K562 (cell line): Measurements from ENCODE around the gene TOM1L2. TPM values are rescaled to one million over a fixed set of nuclear protein-coding genes. Genes with fewer than 3 reads are reported as not detected.

ENCODE experiments used
- CBX8 ChIP-seq: fragments of 200-600 bp; sonication (generic); IDR thresholded peaks from 2 replicates; pipeline ENCODE4 v1.6.1; 2012; ENCODE audit warnings: borderline replicate concordance, mixed run types, low read depth, mild to moderate bottlenecking, moderate library complexity, mixed read lengths, low read length, control low read depth, inconsistent platforms; ENCODE audit not compliant: poor library complexity, severe bottlenecking; ENCODE audit errors: extremely low read depth
- CCAR2 ChIP-seq: fragments of 200-400 bp; formaldehyde crosslinking; IDR thresholded peaks from 2 replicates; pipeline ENCODE4 v1.6.1; 2017; ENCODE audit warnings: mild to moderate bottlenecking, low read depth, low read length
- E2F4 ChIP-seq: sonication (generic); formaldehyde crosslinking; IDR thresholded peaks from 2 replicates; pipeline ENCODE4 v1.8.0; 2022; ENCODE audit warnings: mild to moderate bottlenecking, low read depth, missing genetic modification reagents
- FOXM1 ChIP-seq, 2 experiments: fragments of 450-650 bp in 1 of 2; sonication (generic) in 1 of 2; formaldehyde crosslinking in 1 of 2; IDR thresholded peaks; 2 replicates each; pipeline versions ENCODE4 v1.6.1 to v1.9.0; 2017 to 2022; ENCODE audit warnings: low read depth in 2 of 2, mild to moderate bottlenecking in 2 of 2, missing genetic modification reagents in 1 of 2, moderate library complexity in 1 of 2
- IRF1 ChIP-seq: sonication (generic); formaldehyde crosslinking; IDR thresholded peaks from 2 replicates; pipeline ENCODE4 v1.8.0; 2022; ENCODE audit warnings: missing genetic modification reagents, mild to moderate bottlenecking, borderline replicate concordance
- IRF2 ChIP-seq: sonication (generic); formaldehyde crosslinking; IDR thresholded peaks from 2 replicates; pipeline ENCODE4 v1.8.1; 2022; ENCODE audit warnings: mild to moderate bottlenecking, missing genetic modification reagents
- MXD1 ChIP-seq: fragments of 250-450 bp; sonication (Bioruptor Pico); IDR thresholded peaks from 2 replicates; pipeline ENCODE4 v1.8.0; 2021; ENCODE audit warnings: borderline replicate concordance, mild to moderate bottlenecking, moderate library complexity; ENCODE audit not compliant: poor library complexity, severe bottlenecking
- MYC ChIP-seq, 2 experiments: fragments of 250-450 bp in 1 of 2; sonication (Bioruptor Pico) in 1 of 2; IDR thresholded peaks; 2 replicates each; pipeline versions ENCODE4 v1.5.1 to v1.6.1; 2012 to 2021; ENCODE audit warnings: low read depth in 2 of 2, borderline replicate concordance in 1 of 2, improper control_type of control experiment in 1 of 2, low read length in 1 of 2, mild to moderate bottlenecking in 1 of 2, moderate library complexity in 1 of 2
- RERE ChIP-seq: sonication (generic); formaldehyde crosslinking; IDR thresholded peaks from 2 replicates; pipeline ENCODE4 v1.8.0; 2023; ENCODE audit warnings: missing genetic modification reagents, mild to moderate bottlenecking, borderline replicate concordance
- SMARCA5 ChIP-seq: fragments of 450-650 bp; IDR thresholded peaks from 2 replicates; pipeline ENCODE4 v1.6.1; 2016
- SREBF1 ChIP-seq: fragments of 150-350 bp; IDR thresholded peaks from 2 replicates; pipeline ENCODE4 v1.6.1; 2014; ENCODE audit warnings: antibody characterized with exemption, low read depth, low read length, borderline replicate concordance
- SRSF9 ChIP-seq: fragments of 200-400 bp; formaldehyde crosslinking; IDR thresholded peaks from 2 replicates; pipeline ENCODE4 v1.6.1; 2017; ENCODE audit warnings: low read depth, low read length, borderline replicate concordance
- TOE1 ChIP-seq, 2 experiments: fragments of 450-650 bp in 1 of 2; sonication (generic) in 1 of 2; formaldehyde crosslinking in 1 of 2; IDR thresholded peaks; 2 replicates each; pipeline versions ENCODE4 v1.7.1 to v1.8.0; 2016 to 2022; ENCODE audit warnings: borderline replicate concordance in 2 of 2, mild to moderate bottlenecking in 2 of 2, antibody characterized with exemption in 1 of 2, inconsistent platforms in 1 of 2, low read depth in 1 of 2, missing genetic modification reagents in 1 of 2, moderate library complexity in 1 of 2
- ZFP30 ChIP-seq: fragments of 250-450 bp; sonication (Bioruptor Pico); IDR thresholded peaks from 2 replicates; pipeline ENCODE4 v1.8.0; 2022; ENCODE audit warnings: moderate library complexity, mild to moderate bottlenecking, inconsistent platforms, borderline replicate concordance
- ZFP36 ChIP-seq: fragments of 150-350 bp; IDR thresholded peaks from 2 replicates; pipeline ENCODE4 v1.6.1; 2018; ENCODE audit warnings: low read length, low read depth; ENCODE audit not compliant: partially characterized antibody
- polyA plus RNA-seq, 8 experiments: library from polyadenylated mRNA; depleted of rRNA in 4 of 8; stranded (reverse) in 5 of 8; unstranded in 3 of 8; fragments of >200 nt; fragmentation: Nextera tagmentation in 2 of 8; fragmentation: Illumina TruSeq in 1 of 8; extraction: Ambion mirVana in 2 of 8; extraction: Trizol in 1 of 8; gene quantifications; 2 replicates each; pipeline versions ENCODE4 v1.2.1 to v1.2.3, GENCODE V29; 2011 to 2014; ENCODE audit warnings: inconsistent platforms in 1 of 8, missing spikeins in 1 of 8
- total RNA-seq, 7 experiments: library from RNA; depleted of rRNA in 6 of 7; stranded (reverse); fragments of >200 nt in 6 of 7; fragmentation: Illumina TruSeq in 2 of 7; extraction: Trizol in 2 of 7; gene quantifications; 2 replicates each; pipeline versions ENCODE4 v1.2.1 to v1.2.3, GENCODE V29; 2011 to 2021; ENCODE audit warnings: low replicate concordance in 1 of 7

TOM1L2 gene
- total and polyA plus RNA-seq, 9 of the 15 experiments (the other 6 are each of a cell fraction or from before 2014, with no cell fraction given) = 0.07 to 6.0 (median 2.5) TPM

GRCh38 chr17:17849845-17850373, 122.3 kb downstream of the TOM1L2 start (continued):
- TF ChIP-seq RERE (CRISPR knock-in tag) = no peak
- TF ChIP-seq CCAR2 = no peak
- no peak; the same call in 1 of the 2 replicates for TF ChIP-seq FOXM1 (IDR thresholded peaks at IDR 0.05; ENCODE audit: low read depth)
- no peak for TF ChIP-seq FOXM1 (CRISPR knock-in tag; IDR thresholded peaks at IDR 0.05; ENCODE audit: low read depth)
- TF ChIP-seq ZFP36 = no peak
- TF ChIP-seq SRSF9 = no peak
- TF ChIP-seq IRF2 (CRISPR knock-in tag) = no peak
- no peak for TF ChIP-seq ZFP30 (CRISPR knock-in tag)
- no peak for TF ChIP-seq SREBF1
- TF ChIP-seq MXD1 (CRISPR knock-in tag) = no peak
- no peak for TF ChIP-seq E2F4
- no peak for TF ChIP-seq TOE1 (IDR thresholded peaks at IDR 0.05; ENCODE audit: borderline replicate concordance)
- no peak for TF ChIP-seq TOE1 (CRISPR knock-in tag; IDR thresholded peaks at IDR 0.05; ENCODE audit: borderline replicate concordance, low read depth)
- no peak for TF ChIP-seq IRF1 (CRISPR knock-in tag)
- no peak for TF ChIP-seq CBX8
- peak; percentile 11; the same call in 1 of the 2 replicates for TF ChIP-seq MYC (IDR thresholded peaks at IDR 0.05; ENCODE audit: low read depth, low read length)
- peak; percentile 34; the same call in 1 of the 2 replicates for TF ChIP-seq MYC (CRISPR knock-in tag; IDR thresholded peaks at IDR 0.05; ENCODE audit: borderline replicate concordance, low read depth)
- no peak for TF ChIP-seq SMARCA5
